ENCODE measurements around the gene TRIM66. TPM values are rescaled to one million over a fixed set of nuclear protein-coding genes. Genes with fewer than 3 reads are reported as not detected.

TRIM66 gene
- total and polyA plus RNA-seq, 9 of the 15 experiments (the other 6 are each of a cell fraction or from before 2014, with no cell fraction given): 1.1 to 7.3 (median 4.9) TPM

DNA sequence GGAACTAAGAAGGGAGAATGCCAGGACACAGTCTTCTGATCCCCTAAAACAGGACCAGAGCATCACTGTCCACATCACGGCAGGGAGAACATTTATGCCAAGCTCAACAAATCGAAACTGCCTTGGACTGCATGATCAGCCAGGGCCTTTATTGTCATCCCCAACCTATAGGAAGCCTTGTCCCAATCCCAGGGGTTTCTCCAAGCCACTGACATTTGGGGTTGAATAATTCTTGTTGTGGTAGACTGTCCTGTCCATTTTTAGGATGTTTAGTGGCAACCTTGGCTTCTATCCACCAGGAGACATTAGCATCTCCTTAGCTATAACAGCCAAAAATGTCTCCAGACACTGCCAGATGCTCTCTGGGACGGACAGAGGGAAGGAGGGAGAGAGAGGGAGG lies 37.3 kb upstream of the TRIM66 start:
- TF ChIP-seq, protein P1, sequence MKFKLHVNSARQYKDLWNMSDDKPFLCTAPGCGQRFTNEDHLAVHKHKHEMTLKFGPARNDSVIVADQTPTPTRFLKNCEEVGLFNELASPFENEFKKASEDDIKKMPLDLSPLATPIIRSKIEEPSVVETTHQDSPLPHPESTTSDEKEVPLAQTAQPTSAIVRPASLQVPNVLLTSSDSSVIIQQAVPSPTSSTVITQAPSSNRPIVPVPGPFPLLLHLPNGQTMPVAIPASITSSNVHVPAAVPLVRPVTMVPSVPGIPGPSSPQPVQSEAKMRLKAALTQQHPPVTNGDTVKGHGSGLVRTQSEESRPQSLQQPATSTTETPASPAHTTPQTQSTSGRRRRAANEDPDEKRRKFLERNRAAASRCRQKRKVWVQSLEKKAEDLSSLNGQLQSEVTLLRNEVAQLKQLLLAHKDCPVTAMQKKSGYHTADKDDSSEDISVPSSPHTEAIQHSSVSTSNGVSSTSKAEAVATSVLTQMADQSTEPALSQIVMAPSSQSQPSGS (CRISPR knock-in tag; IDR thresholded peaks at IDR 0.05): no peak
- no peak for TF ChIP-seq HDGF (IDR thresholded peaks at IDR 0.05)
- no peak for TF ChIP-seq MXI1 (IDR thresholded peaks at IDR 0.05; ENCODE audit: low read depth, low read length)
- TF ChIP-seq NFATC3 (IDR thresholded peaks at IDR 0.05): no peak
- TF ChIP-seq CCNT2 (IDR thresholded peaks at IDR 0.05; ENCODE audit: borderline replicate concordance, extremely low read depth, insufficient read length, low read depth, low read length): no peak
- TF ChIP-seq TBP (optimal IDR thresholded peaks at IDR 0.05; ENCODE audit: low read depth, low read length): no peak
- no peak for TF ChIP-seq SIX5 (IDR thresholded peaks at IDR 0.05; ENCODE audit: borderline replicate concordance in 1 of 2, insufficient read depth in 1 of 2, low read depth in 1 of 2, low read length in 2 of 2)
- TF ChIP-seq XRCC5 (IDR thresholded peaks at IDR 0.05; ENCODE audit: low read depth, low read length): no peak
- no peak for TF ChIP-seq NFE2 (IDR thresholded peaks at IDR 0.05; ENCODE audit: low read depth)
- no peak for TF ChIP-seq ZC3H8 (IDR thresholded peaks at IDR 0.05)
- TF ChIP-seq, protein P2, sequence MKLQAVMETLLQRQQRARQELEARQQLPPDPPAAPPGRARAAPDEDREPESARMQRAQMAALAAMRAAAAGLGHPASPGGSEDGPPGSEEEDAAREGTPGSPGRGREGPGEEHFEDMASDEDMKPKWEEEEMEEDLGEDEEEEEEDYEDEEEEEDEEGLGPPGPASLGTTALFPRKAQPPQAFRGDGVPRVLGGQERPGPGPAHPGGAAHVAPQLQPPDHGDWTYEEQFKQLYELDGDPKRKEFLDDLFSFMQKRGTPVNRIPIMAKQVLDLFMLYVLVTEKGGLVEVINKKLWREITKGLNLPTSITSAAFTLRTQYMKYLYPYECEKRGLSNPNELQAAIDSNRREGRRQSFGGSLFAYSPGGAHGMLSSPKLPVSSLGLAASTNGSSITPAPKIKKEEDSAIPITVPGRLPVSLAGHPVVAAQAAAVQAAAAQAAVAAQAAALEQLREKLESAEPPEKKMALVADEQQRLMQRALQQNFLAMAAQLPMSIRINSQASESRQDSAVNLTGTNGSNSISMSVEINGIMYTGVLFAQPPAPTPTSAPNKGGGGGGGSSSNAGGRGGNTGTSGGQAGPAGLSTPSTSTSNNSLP (IDR thresholded peaks at IDR 0.05; ENCODE audit: borderline replicate concordance, low read depth, low read length): no peak
- H3K9me1 ChIP-seq (ENCODE audit: control insufficient read depth, insufficient read depth, low read length): peaks cover 3% of the 10 kb centered on the region
- H4K20me1 ChIP-seq (replicated peaks; ENCODE audit: control insufficient read depth, insufficient read depth, low read length): no peaks in the 10 kb centered on the region; the same call in 1 of the 2 replicates
- H3K79me2 ChIP-seq (ENCODE audit: control insufficient read depth, insufficient read depth, low read length): no peaks in the 10 kb centered on the region
- DNase-seq (ENCODE audit: extremely low read depth in 1 of 4, low spot score in 3 of 4) (no peak), FAIRE-seq (no peak), ATAC-seq (no peak)
- in situ Hi-C loops (cut with MboI) (no loop called here), intact Hi-C loops (cut with micrococcal nuclease) (no loop called here)
- H3K4me2 ChIP-seq (ENCODE audit: insufficient read depth, low read length): no peak overlapping the region
- H3K9ac ChIP-seq (ENCODE audit: insufficient read depth in 1 of 2, low read depth in 2 of 2, low read length in 2 of 2): no peak overlapping the region
- H3K4me1 ChIP-seq (replicated peaks in 1 of 2; ENCODE audit: control insufficient read depth in 2 of 2, insufficient read depth in 2 of 2, low read length in 2 of 2): peaks cover 5 to 11% of the 10 kb centered on the region in 2 experiments; a peak in 4 of 5 replicates
- H3K4me3 ChIP-seq: no peak overlapping the region
- peaks cover 24 to 75% of the 10 kb centered on the region in 2 experiments for H3K27me3 ChIP-seq (ENCODE audit: control insufficient read depth in 2 of 2, insufficient read depth in 2 of 2, low read length in 2 of 2)
- no TSS peak for BruUV-seq (replicated peaks)
- ChIA-PET POLR2A (interaction anchor here (1.3 kb wide), 2 partner anchors 8 to 31 kb away, joined by 5 read pairs; no protein-coding TSS in a partner anchor), CTCF (ENCODE audit: low intra/inter-chr PET ratio) (no interaction called here)
- no peak overlapping the region for H2AFZ ChIP-seq (ENCODE audit: low read depth, low read length)
- 7% methylated on average over 2 of the region's 3 CpGs for WGBS (ENCODE audit: insufficient coverage, low coverage, missing lambda C conversion rate)
- no peaks in the 10 kb centered on the region for H3K9me3 ChIP-seq (replicated peaks; ENCODE audit: control insufficient read depth, insufficient read depth, low read depth, low read length)
- H3K36me3 ChIP-seq (ENCODE audit: control insufficient read depth, insufficient read depth, low read length): no peaks in the 10 kb centered on the region
- H3K27ac ChIP-seq (ENCODE audit: extremely low read depth, low read depth, low read length): no peak overlapping the region

Measured in K562 (cell line).